Left ventricle myocardium superior (tissue), 1 donor: ENCODE measurements around the gene WDR49. TPM values are rescaled to one million over a fixed set of nuclear protein-coding genes. Genes with fewer than 3 reads are reported as not detected.

Experiments used
- ATAC-seq: fragments of 200-7000 bp; cut with Tn5 transposase; one replicate; pipeline ENCODE4 v1.9.1; 2020; ENCODE audit warnings: mild to moderate bottlenecking, moderate library complexity
- DNase-seq: peaks from one replicate; pipeline ENCODE4 v3.0.0-alpha.2; 2020
- intact Hi-C: fragments of 100-400 bp; cut with micrococcal nuclease; formaldehyde crosslinking; loops from one replicate; pipeline ENCODE4 v1.11.0; 2022
- long read RNA-seq: library from polyadenylated mRNA; unstranded; transcript quantifications from one replicate; pipeline ENCODE4 v2.0.0, GENCODE V29; 2021
- total RNA-seq: library from RNA; stranded (reverse); fragmentation: NEBNext Ultra II Directional; extraction: Animal tissue kit (Norgen Biotek cat#: 25700); gene quantifications from one replicate; pipeline ENCODE4 v1.2.1, GENCODE V29; 2021
- donor health status: DM: no; HTN: yes; CAD: no; lungs with severe emphysema.

The WDR49 gene
- total RNA-seq: 0.92 TPM
- long read RNA-seq: 0 reads

DNA sequence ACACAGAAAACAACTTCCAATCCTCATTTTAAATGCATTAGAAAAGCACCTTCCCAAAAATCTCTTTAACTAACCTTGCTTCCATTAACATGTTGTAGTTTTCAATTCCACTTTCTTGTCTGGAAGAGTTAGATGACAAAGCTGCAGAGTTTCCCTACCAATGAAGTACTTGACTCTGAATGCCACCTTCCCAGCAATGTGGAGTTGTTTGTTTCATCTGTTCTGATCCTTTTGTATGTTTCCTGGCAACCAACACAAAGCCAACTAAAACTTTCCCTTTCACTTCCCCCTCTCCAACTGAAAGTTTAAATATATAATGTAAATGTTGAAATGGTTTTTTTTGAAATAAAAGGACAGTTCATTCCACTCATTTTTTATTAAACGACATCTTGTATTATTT is at the start of gene WDR49:
TSS of gene WDR49 (minus strand) at position 183 of the 400 bp plus-strand sequence. CDS start 517 bp downstream, outside the sequence.
- ATAC-seq (peak; percentile 61), DNase-seq (no peak)
- intact Hi-C loops: no loop called here

DNA sequence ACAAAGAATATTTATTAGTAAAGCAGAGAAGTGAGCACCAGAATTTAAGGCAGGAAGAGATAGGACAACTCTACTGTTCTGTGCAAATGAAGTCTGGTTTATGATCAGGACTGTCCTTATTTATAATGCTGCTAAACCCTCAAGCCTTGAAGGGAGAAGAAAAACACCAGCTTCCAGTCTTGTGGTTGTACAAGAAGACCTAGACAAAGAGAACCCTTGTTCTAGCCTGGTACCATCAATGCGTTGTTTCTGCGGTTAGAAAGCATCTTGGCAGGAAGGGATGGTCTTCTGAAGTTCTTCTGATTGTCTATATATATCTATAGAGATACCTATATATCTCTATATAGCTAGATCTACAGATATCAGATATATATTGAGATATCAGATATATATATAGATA is 47.2 kb upstream of the WDR49 start:
- intact Hi-C loops: no loop called here
- no peak for ATAC-seq
- no peak for DNase-seq

- ATAC-seq: no peak
- no peak for DNase-seq
- intact Hi-C loops: no loop called here
These were observed 46.3 kb upstream of the WDR49 start for GRCh38 chr3:167700046-167700445.

DNA sequence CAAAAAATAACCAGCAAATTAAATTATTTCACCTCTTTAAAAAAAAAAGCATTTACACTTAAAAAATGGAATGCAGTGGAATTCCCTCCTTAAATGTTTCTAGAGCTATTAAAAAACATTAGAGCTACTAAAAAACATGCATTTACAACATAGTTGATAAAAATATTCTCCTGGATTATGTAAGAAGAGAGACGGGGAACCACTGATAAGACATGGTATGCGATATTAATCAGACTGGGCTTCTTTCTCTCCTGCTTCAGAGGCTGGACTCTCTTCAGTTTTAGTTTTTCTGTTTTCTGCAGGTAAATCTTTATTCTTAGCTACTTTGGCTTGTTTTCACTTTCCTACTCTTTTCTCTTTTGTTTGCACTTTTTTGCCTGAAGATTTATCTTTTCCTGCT is 40.4 kb upstream of the WDR49 start:
- DNase-seq (no peak), ATAC-seq (no peak)
- intact Hi-C loops: no loop called here

DNA sequence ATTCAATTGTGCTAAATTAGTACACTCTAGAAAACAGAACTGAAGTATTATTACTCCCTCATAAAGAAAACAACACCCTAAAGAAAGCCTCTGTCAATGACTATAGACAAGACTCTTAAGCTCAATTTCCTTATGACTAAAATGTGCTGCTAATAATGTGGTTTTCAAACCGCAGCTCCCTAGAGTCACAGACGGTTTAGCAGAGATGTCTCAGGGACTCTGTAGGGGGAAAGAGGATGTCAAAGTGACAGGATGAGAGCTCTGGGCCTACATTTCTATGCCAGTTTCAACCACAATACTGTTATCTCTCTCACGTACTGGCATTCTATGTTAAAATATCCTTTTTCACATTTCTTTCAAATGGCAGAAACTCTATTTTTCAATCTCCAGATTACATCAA is 37.6 kb upstream of the WDR49 start:
- ATAC-seq (no peak), DNase-seq (no peak)
- intact Hi-C loops: no loop called here

- peak; percentile 49 for ATAC-seq
- intact Hi-C loops: loop anchor here (5.0 kb wide), 1 partner anchor 302 kb away; the partner anchor contains the start of gene ZBBX
- no peak for DNase-seq
These were observed 30.7 kb upstream of the WDR49 start for GRCh38 chr3:167684388-167684993.

- DNase-seq (no peak), ATAC-seq (no peak)
- intact Hi-C loops: no loop called here
These were observed 25.8 kb upstream of the WDR49 start for GRCh38 chr3:167679526-167679925.

DNA sequence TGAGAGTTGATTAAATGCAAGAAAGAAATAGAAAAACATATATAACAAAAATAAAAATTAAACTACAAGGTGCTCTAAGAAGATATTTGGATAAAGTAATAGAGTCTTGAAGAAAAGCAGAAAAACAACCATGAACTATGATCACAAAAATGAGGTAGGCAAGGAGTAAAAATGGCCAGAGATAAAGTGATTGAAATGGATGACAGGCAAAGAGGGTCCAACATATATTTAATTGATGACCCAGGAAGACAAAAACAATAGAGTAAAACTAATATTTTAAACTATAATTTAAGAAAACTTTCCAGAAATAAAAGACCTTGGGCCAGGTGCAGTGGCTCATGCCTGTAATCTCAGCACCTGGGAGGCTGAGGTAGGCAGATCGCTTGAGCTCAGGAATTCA is 22.1 kb upstream of the WDR49 start:
- ATAC-seq (no peak), DNase-seq (no peak)
- intact Hi-C loops: no loop called here

DNA sequence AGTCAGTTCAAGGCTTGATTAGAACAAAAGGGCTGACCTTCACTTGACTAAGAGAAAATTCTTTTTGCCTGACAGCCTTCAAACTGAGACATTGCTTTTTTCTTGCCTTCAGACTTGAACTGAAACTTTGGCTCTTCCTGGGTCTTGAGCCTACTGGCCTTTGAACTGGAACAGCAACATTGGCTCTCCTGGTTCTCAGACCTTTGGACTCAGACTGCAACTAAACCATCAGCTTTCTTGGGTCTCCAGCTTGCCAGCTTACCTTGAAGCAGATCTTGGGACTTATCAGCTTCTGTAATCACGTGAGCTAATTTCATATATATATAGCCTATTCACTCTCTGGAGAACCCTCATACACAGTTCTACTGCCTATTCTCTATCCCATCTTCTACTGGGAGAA is 19.5 kb upstream of the WDR49 start:
- intact Hi-C loops: no loop called here
- DNase-seq (no peak), ATAC-seq (no peak)

GRCh38 chr3:167671878-167672427 is 18.2 kb upstream of the WDR49 start:
- intact Hi-C loops: no loop called here
- DNase-seq (no peak), ATAC-seq (no peak)

- intact Hi-C loops: no loop called here
- ATAC-seq (no peak), DNase-seq (no peak)
These were observed 16.0 kb upstream of the WDR49 start for GRCh38 chr3:167669699-167670098.

GRCh38 chr3:167668651-167669050 is 14.9 kb upstream of the WDR49 start:
- intact Hi-C loops: no loop called here
- DNase-seq: no peak
- no peak for ATAC-seq

DNA sequence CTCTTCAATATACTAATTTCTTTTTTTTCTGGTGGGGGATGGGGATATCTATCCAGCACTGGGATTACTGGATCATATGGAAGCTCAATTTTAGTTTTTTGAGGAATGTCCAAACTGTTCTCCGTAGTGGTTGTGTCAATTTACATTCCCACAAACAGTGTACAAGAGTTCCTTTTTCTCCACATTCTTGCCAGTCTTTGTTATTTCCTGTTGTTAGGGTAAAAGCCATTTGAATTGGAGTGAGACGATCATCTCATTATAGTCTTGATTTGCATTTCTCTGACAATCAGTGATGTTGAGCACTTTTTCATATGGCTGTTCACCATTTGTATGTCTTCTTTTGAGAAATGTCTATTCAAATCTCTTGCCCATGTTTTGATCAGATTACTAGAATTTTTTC is 12.8 kb upstream of the WDR49 start:
- no peak for DNase-seq
- no peak for ATAC-seq
- intact Hi-C loops: no loop called here

GRCh38 chr3:167662919-167663400 is 9.2 kb upstream of the WDR49 start:
- DNase-seq (no peak), ATAC-seq (no peak)
- intact Hi-C loops: no loop called here

GRCh38 chr3:167657684-167658225 is 4.0 kb upstream of the WDR49 start:
- DNase-seq: no peak
- intact Hi-C loops: no loop called here
- ATAC-seq: no peak

DNA sequence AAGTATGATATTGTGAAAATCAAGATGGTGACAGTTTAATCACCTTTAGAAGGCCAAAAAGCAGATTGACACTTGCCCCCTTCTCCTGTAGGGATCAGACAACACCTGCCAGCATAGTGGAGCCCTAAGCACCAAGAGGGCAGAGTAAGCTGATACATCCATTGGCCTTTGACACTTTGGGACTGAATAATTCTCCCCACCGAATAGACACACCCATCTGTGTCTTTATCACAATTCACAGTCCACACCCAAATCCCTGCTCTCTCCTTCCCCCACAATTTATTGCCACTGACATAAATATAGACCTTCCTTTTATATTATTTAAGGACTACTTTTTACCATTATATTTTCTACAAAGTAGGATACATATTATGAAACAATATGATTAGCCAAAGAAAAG is 3.1 kb upstream of the WDR49 start:
- no peak for ATAC-seq

DNA sequence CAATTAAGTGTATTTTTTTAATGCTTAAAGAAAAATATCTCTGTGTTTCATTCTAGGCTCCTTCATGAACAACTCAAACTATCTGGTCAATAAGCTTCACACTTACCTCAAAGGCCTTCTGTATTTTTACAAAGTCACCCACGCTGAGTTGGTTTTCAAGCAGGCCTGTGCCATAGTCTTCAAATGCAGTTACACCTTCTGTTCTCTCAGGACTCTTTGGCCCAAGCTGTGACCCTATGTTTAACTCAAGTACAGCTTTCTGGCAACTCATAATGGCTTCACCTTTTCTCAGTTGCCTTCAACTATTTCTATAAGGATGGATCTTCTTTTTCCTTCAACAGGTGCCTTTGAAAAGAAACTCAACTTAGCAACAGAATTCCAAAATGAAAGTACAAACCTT is 587 bp downstream of the WDR49 start:
- DNase-seq (no peak), ATAC-seq (no peak)
- intact Hi-C loops: no loop called here

More for the DNA sequence above, 3.1 kb upstream of the WDR49 start:
- intact Hi-C loops: no loop called here
- no peak for DNase-seq

DNA sequence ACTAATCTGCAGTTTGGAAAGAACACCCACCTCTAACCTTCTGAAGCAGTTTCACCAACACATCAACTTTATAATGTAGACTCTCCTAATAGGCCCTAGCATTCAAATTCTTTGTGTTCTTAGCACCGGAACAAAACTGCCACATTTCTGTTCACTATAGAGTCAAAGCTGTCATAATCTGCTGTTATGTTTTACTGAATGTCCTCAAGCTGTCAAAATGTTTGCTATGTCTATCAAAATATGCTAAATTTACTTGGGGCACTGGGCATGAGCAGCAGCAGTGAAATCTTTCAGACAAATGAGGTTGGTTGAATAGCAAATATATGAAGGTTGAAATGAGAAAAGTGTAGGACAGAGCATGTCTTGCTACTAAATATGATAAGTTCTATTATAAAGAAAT is 1.9 kb downstream of the WDR49 start:
- intact Hi-C loops: no loop called here
- ATAC-seq (no peak), DNase-seq (no peak)

DNA sequence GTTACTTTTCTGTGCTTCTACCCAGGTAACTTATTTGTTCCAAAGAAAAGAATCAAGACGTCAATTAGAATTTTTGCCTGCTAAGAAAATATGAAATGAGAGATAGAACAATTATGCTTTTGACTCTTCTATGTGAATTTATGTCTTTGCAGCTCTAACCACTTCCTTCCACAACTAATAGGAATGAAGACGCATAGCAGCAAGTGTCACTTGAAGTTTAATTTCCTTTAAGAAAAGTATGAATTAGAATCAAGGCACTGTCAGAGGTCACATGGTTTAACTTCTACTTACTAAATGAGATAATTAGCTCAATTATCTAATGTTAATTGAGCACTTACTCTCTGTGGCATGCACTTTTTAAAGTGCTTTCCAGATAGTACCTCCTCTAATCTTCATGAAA is 3.3 kb downstream of the WDR49 start:
- intact Hi-C loops: no loop called here
- DNase-seq (no peak), ATAC-seq (no peak)

DNA sequence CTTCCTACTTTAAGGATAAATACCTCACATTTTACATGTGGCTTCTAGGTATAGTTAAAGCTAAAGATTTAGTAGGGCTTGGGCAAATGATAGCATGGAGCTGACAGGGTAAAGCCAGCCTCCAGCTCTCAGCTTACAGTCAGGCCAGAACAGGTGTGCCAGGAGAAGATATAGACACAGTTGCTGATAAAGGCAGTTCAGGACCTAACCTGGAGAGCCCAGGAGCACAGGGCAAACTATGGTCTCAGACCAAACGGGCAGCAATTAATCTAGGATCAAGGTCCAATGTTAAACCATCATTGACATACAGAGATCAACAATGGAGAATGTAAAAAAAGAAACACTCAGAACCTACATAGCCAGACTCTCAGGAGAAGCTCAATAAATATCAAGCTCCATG is 4.0 kb downstream of the WDR49 start:
- DNase-seq (no peak), ATAC-seq (no peak)
- intact Hi-C loops: no loop called here

DNA sequence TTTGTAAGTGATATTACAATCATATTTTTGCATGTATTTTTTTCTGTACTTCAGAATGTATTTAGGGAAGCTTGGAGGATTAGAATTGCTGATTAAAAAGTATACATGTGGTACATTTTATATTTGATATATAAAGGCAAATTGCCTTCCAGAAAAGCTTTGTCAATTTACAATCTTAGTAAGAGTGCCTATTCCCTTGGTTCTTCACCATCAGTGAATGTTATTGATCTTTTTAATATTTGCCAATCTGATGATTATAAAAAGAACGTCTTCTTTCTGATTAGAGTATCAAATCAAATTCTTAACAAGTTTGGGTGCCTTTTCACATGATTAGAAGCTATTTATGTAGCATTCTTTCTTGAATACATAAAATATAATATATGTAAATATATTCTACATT is 9.1 kb downstream of the WDR49 start:
- ATAC-seq (no peak), DNase-seq (no peak)
- intact Hi-C loops: no loop called here
